Fibroblast of the aortic adventitia (primary cell): ENCODE data around the gene MYOD1. TPM values are rescaled to one million over a fixed set of nuclear protein-coding genes. Genes with fewer than 3 reads are reported as not detected.
A peak's percentile ranks its signal among the peaks of the same experiment; 100 is the strongest.

ENCODE experiments used
- DNase-seq: peaks from one replicate; pipeline ENCODE4 v3.0.0-alpha.2; 2010; ENCODE audit warnings: low read depth
- H3K4me3 ChIP-seq: 2 replicates; pipeline ENCODE4 v1.5.1; 2011; ENCODE audit warnings: low read depth, mild to moderate bottlenecking, control low read depth, low read length, moderate library complexity
- total RNA-seq: library from RNA; depleted of rRNA; stranded (reverse); fragments of >200 nt; gene quantifications from 2 replicates; pipeline ENCODE4 v1.2.3, GENCODE V29; 2012; ENCODE audit warnings: low replicate concordance
- TF ChIP-seq, protein P1 (sequence below): IDR thresholded peaks from 2 replicates; pipeline ENCODE4 v1.5.1; 2011; ENCODE audit warnings: mild to moderate bottlenecking, low read length, control low read depth, inconsistent platforms; ENCODE audit not compliant: insufficient read depth

Gene MYOD1
- total RNA-seq, 1 donor, result not detected

GRCh38 chr11:17767914-17768313 is 48.5 kb downstream of the MYOD1 start:
- no peak for DNase-seq
- no peak overlapping the region for H3K4me3 ChIP-seq
- TF ChIP-seq, protein P1, sequence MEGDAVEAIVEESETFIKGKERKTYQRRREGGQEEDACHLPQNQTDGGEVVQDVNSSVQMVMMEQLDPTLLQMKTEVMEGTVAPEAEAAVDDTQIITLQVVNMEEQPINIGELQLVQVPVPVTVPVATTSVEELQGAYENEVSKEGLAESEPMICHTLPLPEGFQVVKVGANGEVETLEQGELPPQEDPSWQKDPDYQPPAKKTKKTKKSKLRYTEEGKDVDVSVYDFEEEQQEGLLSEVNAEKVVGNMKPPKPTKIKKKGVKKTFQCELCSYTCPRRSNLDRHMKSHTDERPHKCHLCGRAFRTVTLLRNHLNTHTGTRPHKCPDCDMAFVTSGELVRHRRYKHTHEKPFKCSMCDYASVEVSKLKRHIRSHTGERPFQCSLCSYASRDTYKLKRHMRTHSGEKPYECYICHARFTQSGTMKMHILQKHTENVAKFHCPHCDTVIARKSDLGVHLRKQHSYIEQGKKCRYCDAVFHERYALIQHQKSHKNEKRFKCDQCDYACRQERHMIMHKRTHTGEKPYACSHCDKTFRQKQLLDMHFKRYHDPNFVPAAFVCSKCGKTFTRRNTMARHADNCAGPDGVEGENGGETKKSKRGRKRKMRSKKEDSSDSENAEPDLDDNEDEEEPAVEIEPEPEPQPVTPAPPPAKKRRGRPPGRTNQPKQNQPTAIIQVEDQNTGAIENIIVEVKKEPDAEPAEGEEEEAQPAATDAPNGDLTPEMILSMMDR, result no peak

DNA sequence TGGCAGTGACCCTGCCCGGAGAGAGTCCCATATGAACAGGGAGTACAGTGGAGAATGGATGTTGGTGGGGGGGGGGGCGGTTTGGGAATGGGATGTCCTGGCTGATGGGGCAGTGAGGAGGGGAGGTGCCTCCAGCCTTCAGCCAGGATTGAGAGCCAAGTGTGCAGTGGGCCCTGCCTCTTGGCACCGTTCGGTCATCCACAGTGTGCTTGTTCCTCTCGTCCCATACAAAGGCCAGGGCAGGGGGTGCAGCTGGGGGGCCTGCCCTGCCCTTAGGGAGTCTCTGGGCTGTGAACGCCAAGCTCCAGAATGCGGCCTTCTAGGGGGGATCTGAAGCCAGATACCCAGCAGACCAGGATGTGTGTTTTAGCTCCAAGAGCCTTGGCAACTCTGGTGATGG is 49.2 kb downstream of the MYOD1 start:
- DNase-seq, result no peak
- no peak overlapping the region for H3K4me3 ChIP-seq
- TF ChIP-seq, protein P1, result no peak

- no peak overlapping the region for H3K4me3 ChIP-seq
Measured at GRCh38 chr11:17769218-17769617, 49.8 kb downstream of the MYOD1 start.

GRCh38 chr11:17770048-17770652 is 50.8 kb downstream of the MYOD1 start:
- TF ChIP-seq, protein P1, result no peak
- no peak overlapping the region for H3K4me3 ChIP-seq
- DNase-seq, result no peak

More at GRCh38 chr11:17769218-17769617, 49.8 kb downstream of the MYOD1 start:
- no peak for DNase-seq
- TF ChIP-seq, protein P1, result no peak

DNA sequence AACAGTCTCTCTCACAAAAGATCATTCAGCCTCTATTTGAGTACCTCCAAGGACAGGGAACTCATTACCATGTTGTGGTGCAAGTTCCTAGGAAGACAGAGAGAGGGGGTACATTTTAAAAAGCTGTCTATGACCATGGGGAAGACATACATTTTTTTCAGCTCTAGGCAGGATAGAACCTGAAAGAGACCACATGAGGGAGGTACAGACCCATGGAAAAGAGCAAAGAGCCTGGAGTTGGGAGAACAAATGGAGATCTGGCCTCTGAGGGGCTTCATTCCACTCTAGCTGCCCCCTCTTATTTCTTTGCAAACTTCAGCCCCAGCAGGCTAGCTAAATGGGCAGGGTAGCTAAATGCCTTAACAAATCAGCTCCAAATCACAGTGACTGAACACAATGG is 51.5 kb downstream of the MYOD1 start:
- TF ChIP-seq, protein P1, result peak; percentile 41
- H3K4me3 ChIP-seq, result no peak overlapping the region
- peak; percentile 26 for DNase-seq

- no peak overlapping the region for H3K4me3 ChIP-seq
- no peak for DNase-seq
- TF ChIP-seq, protein P1, result no peak
Measured at GRCh38 chr11:17771415-17771814, 52.0 kb downstream of the MYOD1 start.

Other genes with a start within 250 kb of the MYOD1 start
- not detected in 2 replicates for gene ABCC8, start 242.7 kb upstream of the MYOD1 start, total RNA-seq
- gene USH1C, start 175.2 kb upstream of the MYOD1 start, total RNA-seq, result not detected in 2 replicates
- gene OTOG, start 172.3 kb upstream of the MYOD1 start, total RNA-seq, result not detected in 2 replicates
- gene KCNC1, start 15.2 kb downstream of the MYOD1 start, total RNA-seq, result not detected in 2 replicates